Activated naive CD4-positive, alpha-beta T cell treated with anti-CD3 and anti-CD28 coated beads, Interleukin-2, amount 50 U/mL, for 72 hours (primary cell): ENCODE data around the gene PPP1R12C. TPM values are rescaled to one million over a fixed set of nuclear protein-coding genes. Genes with fewer than 3 reads are reported as not detected.
"Not testable (repeated sequence)": the region's sequence is repeated elsewhere in the genome, so short reads cannot be mapped to it uniquely, and the experiment has no call there.

ENCODE experiments used
- ATAC-seq, 2 donors: fragments of 150-1000 bp; cut with Tn5 transposase; 2 replicates each; pipeline ENCODE4 v1.10.0; 2021; ENCODE audit warnings: mild to moderate bottlenecking in 2 of 2, moderate library complexity in 2 of 2
- DNase-seq, 2 donors: peaks; one replicate each; pipeline ENCODE4 v3.0.0; 2021 to 2022; ENCODE audit warnings: low spot score in 2 of 2
- H3K27ac Mint-ChIP-seq, 2 donors: one replicate each; pipeline ENCODE4 v1.8.0; 2022; ENCODE audit warnings: mild to moderate bottlenecking in 2 of 2, mixed read lengths in 2 of 2
- H3K36me3 Mint-ChIP-seq, 2 donors: one replicate each; pipeline ENCODE4 v1.8.0; 2022; ENCODE audit warnings: mixed read lengths in 2 of 2
- H3K9me3 Mint-ChIP-seq, 2 donors: one replicate each; pipeline ENCODE4 v1.8.0; 2022; ENCODE audit warnings: mixed read lengths in 2 of 2
- total RNA-seq, 2 donors: library from RNA; stranded (reverse); gene quantifications; one replicate each; pipeline ENCODE4 v1.2.3, GENCODE V29; 2022

The PPP1R12C gene
- total RNA-seq, 2 donors from 2014 or later = 52.7 to 76.5 TPM

DNA sequence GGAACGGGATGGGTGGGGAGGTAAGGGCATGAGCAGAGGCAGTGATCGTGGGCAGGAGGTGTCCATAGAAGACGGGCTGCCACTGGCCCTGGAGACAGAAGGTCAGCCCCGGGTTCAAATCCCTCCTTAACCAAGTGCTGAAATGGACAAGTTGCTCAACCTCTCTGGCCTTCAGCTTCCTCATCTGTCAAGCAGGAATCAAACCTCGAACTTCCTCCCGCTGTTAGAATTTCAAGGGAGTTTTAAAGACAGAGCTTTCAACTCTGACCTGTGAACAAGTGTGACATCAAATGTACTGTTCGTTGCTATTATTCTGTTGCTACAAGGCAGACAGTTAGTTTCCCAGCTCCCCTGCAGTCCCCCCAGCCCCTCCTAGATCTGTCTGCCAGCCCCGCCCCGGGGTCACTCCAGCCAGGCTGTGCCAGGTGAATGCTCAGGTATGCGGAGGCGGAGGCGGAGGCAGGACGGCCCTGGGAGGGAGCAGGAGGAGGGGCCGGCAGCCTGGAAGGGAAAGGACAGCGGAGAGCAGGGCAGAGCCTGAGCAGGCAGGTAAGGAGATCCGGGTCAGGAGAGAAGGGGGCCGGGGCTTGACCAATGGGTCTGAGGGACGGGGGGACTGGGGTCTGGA, 42.0 kb downstream of the PPP1R12C start, which contains the start of gene EPS8L1:
TSS of gene EPS8L1 (plus strand) at position 499 of the 628 bp plus-strand sequence. CDS start 576 bp downstream, outside the sequence.
- no peak within 1 kb of the TSS for H3K27ac Mint-ChIP-seq
- peaks cover 2 to 6% of the 10 kb centered on the region in 2 donors for H3K36me3 Mint-ChIP-seq
- peaks cover 3 to 7% of the 10 kb centered on the region in 2 donors for H3K9me3 Mint-ChIP-seq
- DNase-seq = no peak
- no peak for ATAC-seq

DNA sequence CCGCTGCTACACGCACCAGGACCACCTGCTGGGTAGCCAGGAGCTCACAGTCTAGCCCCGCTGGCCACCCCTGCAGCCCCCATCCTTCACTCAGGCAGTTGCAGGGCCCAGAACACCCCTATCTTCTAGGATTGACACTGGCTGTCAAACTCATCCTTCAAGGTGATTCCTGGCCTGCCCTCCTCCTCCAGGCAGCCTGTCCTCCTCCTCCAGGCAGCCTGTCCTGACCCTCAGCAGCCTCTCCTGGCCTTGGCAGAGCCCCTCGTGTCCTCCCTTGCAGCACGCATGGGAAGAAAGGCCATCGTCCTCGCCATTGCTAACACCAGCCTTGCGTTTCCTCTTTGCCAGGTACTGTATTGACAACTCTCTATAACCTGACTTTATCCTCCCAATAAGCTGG, 45.5 kb downstream of the PPP1R12C start:
- H3K27ac Mint-ChIP-seq = no peak overlapping the region
- H3K9me3 Mint-ChIP-seq = peaks cover 0 to 3% of the 10 kb centered on the region in 2 donors
- DNase-seq (no peak), ATAC-seq (no peak)
- H3K36me3 Mint-ChIP-seq = peaks cover 0 to 8% of the 10 kb centered on the region in 2 donors

DNA sequence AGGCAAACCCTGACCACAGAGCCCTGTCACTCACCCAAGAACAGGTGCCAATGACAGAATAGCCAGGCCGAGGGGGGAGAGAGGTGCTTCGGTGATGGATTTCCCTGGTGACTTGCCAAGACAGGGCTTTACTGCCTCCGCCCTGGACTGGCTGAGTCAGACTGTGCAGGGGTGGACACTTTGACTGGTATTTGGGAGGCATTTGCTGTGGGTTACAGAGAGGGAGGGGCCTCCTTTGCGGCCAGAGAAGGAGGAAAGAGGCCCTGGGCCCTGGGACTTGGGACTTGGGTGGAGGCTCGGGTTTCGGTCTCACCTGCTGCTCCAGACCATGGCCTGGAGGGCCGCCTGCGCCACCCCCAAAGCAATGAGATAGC, 46.3 kb downstream of the PPP1R12C start:
- ATAC-seq = peak in 1 of 2 donors; percentile 91
- Mint-ChIP-seq H3K36me3 (peaks cover 0 to 8% of the 10 kb centered on the region in 2 donors), H3K27ac (no peak overlapping the region), H3K9me3 (peaks cover 0 to 3% of the 10 kb centered on the region in 2 donors)
- no peak for DNase-seq

DNA sequence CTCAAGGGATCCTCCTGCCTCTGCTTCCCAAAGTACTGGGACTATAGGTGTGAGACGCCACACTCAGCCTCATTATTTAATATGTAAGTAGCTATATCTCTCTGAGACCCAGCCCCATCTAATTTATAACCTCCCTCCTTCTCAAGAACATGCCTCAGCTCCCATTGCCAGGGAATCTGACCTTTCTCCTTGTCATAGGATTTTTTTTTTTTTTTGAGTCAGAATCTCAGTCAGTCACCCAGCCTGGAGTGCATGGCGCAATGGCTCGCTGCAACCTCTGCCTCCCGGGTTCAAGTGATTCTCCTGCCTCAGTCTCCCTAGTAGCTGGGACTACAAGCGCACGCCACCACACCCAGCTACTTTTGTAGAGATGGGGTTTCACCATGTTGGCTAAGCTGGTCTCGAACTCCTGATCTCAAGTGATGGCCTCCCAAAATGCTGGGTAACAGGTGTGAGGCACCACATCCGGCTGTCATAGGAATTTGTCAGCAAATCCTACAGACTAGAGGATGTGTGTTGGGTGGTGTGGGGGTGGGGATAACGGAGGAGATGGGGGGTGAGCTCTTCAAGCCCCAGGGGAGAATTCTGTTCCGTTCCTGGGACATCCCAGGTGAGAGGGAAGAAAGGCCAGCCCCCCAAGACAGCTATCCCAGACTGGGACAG, 46.8 kb downstream of the PPP1R12C start:
- DNase-seq (no peak), ATAC-seq (peak in 1 of 2 donors; percentile 23)
- Mint-ChIP-seq H3K9me3 (peaks cover 0 to 3% of the 10 kb centered on the region in 2 donors), H3K36me3 (peaks cover 0 to 8% of the 10 kb centered on the region in 2 donors), H3K27ac (no peak overlapping the region)

DNA sequence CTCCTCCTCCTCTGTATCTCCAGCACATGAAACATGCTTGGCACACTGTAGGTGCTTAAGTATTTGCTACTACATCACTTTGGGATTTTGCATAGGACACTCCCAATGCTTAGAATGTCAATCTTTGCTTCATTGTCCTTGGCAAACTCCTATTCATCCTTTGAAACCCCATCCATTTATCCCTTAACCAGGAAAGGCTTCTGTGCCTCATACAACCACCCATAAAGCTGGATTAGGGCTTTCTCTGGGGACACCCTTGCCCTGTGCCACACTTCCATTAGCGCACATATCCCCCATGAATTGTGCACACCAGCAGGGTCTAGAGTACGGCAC, 47.6 kb downstream of the PPP1R12C start:
- ATAC-seq = no peak
- peaks cover 0 to 3% of the 10 kb centered on the region in 2 donors for H3K9me3 Mint-ChIP-seq
- no peak for DNase-seq
- H3K27ac Mint-ChIP-seq = no peak overlapping the region
- H3K36me3 Mint-ChIP-seq = peaks cover 0 to 8% of the 10 kb centered on the region in 2 donors

DNA sequence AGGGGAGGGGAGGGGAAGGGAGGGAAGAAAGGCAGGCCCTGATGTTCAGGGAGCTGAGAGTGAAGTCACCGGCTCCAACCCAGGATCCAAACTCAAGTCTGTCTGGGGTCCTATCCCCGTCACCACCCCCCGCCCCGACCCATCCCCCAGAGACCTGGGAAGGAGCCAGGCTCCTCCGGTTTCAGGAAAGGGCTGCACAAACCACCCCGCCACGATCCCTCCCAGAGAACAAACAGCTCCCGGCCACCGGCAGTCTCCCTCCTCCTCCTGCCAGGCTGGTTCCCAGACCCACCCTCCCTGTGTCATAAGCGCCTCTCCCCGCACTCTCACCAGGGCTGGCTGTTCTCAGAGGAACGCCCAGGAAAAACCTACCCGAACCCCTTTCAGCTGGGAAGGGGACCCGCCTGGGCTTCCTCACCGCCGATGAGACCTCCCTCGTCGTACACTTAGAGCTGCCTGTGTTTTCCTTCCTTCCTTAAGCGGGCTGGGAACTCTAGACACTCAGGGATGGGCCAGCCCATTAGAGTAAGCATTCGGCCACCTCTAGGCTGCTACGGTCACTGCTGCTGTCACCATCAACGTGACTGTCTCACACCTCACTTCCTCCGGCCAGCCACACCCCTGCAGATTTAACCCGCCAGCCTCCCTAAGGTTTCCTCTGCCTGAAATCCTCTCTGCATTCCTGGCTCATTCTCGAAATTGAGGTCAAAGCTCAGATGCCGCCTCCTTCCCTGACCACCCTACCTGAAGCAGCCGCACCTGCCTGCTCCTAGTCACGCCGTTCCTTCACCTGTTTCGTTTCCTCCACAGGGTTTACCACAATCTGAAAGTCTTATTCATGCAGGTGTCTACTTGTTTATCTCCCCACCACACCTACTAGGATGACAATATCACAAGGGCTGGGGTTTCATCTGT, 48.2 kb downstream of the PPP1R12C start:
- peak in 1 of 2 donors; percentile 69 for ATAC-seq
- peaks cover 0 to 3% of the 10 kb centered on the region in 2 donors for H3K9me3 Mint-ChIP-seq
- no peak overlapping the region for H3K27ac Mint-ChIP-seq

DNA sequence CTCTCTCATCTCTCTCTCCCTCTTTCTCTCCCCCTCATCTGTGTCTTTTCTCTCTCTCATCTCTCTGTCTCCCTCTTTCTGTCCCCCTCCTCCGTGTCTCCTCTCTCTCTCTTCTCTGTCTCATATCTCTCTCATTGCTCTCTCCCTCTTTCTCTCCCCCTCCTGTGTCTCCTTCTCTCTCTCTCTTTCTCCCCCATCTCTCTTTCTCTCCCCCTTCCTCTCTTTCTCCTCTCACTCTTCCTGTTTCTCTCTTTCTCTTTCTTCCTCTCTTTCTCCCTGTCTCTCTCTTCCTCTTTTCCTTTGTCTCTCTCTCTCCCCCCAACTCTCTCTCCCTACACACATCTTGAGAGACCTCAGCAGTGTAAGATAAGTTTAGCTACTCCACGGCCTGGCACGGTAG, 49.6 kb downstream of the PPP1R12C start:
- Mint-ChIP-seq H3K9me3 (no peaks in the 10 kb centered on the region), H3K36me3 (peaks cover 0 to 8% of the 10 kb centered on the region in 2 donors), H3K27ac (no peak overlapping the region)
- DNase-seq (no peak), ATAC-seq (no peak)

More for the DNA sequence above, 48.2 kb downstream of the PPP1R12C start:
- H3K36me3 Mint-ChIP-seq = peaks cover 0 to 8% of the 10 kb centered on the region in 2 donors
- DNase-seq = no peak

DNA sequence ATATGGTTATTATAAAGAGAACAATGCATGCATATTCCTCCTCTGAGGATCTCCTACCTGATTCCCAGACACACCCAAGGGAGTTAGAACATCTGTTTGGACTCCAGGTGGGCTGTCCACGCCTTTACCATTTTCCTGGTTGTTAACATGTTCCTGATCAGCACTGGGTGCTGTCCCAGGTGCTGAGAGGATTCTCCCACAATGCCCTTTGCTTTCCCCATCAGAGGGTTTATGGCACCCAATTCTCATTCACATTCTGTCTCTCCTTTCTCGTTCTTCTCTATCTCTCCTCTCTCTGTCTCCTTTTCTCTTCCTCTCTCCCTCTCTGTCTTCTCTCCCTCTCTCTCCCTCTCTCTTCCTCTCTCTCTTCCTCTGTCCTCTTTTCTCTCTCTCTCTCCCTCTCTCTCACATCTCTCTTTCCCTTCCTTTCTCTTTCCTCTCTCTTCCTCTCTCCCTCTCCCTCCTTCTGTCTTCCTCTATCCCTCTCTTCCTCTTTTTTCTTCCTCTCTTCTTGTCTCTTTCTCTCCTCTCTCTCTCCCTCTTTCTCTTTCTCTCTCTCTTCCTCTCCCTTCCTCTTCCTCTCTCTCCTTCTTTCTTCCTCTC, 51.2 kb downstream of the PPP1R12C start:
- Mint-ChIP-seq H3K27ac (no peak overlapping the region), H3K9me3 (no peaks in the 10 kb centered on the region), H3K36me3 (peaks cover 0 to 8% of the 10 kb centered on the region in 2 donors)
- ATAC-seq (no peak), DNase-seq (no peak)

DNA sequence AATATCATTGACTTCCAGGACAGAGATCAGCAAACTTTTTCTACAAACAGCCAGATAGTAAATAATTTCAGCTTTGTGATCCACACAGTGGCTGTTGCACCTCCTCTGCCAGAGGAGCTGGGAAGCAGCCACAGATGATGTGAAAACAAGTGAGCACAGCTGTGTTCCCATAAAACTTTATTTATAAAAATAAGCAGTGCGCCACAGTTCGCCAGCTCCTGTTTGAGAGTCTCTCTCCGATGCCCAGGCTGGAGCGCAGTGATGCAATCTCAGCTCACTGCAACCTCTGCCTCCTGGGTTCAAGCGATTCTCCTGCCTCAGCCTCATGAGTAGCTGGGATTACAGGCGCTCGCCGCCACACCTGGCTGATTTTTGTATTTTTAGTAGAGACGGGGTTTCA, 51.9 kb downstream of the PPP1R12C start:
- H3K36me3 Mint-ChIP-seq, H3K9me3 Mint-ChIP-seq, ATAC-seq, DNase-seq, H3K27ac Mint-ChIP-seq: not testable (repeated sequence)

DNA sequence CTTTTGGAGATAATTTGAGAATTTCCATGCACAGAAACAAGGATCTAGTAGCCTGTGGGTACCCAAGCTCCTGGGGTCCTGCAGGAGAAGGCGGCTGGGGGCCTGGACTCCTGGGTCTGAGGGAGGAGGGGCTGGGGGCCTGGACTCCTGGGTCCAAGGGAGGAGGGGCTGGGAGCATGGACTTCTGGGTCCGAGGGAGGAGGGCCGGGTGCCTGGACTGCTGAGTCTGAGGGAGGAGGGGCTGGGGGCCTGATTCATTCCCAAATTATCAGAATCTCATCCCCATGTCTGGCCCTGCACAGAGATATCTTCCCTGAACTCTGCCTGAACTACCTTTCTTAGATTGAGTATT, 54.0 kb downstream of the PPP1R12C start:
- DNase-seq (no peak), ATAC-seq (no peak)
- peaks cover 6 to 12% of the 10 kb centered on the region in 2 donors for H3K36me3 Mint-ChIP-seq
- peak overlapping the region in 1 of 2 donors; percentile 78 for H3K27ac Mint-ChIP-seq
- no peaks in the 10 kb centered on the region for H3K9me3 Mint-ChIP-seq

DNA sequence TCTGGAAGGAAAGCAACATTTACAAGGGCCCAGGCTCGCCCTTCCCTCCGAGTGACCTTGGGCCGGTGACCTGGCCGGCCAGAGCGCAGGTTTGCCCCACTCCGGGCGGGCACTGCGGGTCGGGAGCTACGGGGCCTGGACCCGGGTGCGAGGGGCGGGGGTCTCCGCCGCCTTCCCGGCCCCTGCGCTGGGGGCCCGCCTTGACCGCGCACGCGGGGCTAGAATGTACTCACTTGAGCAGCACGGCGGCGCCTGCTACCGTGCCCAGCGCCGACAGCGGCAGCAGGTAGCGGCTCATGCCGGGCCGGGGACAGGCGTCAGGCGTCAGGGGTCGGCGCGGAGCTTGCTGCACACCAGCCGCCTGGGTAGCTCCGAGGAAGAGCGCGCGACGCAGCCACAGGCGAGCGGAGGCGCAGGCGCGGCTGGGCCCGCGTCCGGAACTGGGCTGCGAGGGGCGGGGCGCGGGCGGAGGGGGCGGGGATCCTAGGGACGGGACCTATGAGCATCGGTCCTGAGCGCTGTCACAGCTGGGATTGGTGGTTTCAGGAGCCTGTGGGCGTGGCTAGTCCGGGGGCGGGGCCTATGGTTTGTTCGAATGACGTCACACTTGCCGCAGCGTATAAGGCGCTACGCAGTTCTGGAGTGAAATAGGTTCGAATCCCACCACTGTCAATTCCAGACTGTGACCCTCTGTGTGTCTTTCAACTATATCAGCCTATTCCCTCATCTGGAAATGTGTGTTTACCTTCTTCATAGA, 54.5 kb downstream of the PPP1R12C start, which contains the start of gene RDH13:
TSS of gene RDH13 (minus strand) at position 414 of the 757 bp plus-strand sequence. CDS start at position 298, 116 bp downstream.
- no peaks in the 10 kb centered on the region for H3K9me3 Mint-ChIP-seq
- peaks cover 8 to 17% of the 10 kb centered on the region in 2 donors for H3K36me3 Mint-ChIP-seq
- ATAC-seq (peak; percentile 100), DNase-seq (peak; percentile 93 to 99)
- H3K27ac Mint-ChIP-seq = peak within 1 kb of the TSS; percentile 78 to 95

DNA sequence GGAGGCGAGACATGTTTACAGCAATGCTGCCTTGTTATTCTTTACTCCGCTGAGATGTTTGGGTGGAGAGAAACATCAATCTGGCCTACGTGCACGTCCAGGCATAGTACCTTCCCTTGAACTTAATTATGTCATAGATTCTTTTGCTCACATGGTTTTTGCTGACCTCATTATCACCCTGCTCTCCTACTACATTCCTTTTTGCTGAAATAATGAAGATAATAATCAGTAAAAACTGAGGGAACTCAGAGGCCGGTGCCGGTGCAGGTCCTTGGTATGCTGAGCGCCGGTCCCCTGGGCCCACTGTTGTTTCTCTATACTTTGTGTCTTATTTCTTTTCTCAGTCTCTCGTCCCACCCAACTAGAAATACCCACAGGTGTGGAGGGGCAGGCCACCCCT, 57.1 kb downstream of the PPP1R12C start:
- H3K9me3 Mint-ChIP-seq, DNase-seq, ATAC-seq, H3K27ac Mint-ChIP-seq: not testable (repeated sequence)
- peaks cover 14 to 25% of the 10 kb centered on the region in 2 donors for H3K36me3 Mint-ChIP-seq

DNA sequence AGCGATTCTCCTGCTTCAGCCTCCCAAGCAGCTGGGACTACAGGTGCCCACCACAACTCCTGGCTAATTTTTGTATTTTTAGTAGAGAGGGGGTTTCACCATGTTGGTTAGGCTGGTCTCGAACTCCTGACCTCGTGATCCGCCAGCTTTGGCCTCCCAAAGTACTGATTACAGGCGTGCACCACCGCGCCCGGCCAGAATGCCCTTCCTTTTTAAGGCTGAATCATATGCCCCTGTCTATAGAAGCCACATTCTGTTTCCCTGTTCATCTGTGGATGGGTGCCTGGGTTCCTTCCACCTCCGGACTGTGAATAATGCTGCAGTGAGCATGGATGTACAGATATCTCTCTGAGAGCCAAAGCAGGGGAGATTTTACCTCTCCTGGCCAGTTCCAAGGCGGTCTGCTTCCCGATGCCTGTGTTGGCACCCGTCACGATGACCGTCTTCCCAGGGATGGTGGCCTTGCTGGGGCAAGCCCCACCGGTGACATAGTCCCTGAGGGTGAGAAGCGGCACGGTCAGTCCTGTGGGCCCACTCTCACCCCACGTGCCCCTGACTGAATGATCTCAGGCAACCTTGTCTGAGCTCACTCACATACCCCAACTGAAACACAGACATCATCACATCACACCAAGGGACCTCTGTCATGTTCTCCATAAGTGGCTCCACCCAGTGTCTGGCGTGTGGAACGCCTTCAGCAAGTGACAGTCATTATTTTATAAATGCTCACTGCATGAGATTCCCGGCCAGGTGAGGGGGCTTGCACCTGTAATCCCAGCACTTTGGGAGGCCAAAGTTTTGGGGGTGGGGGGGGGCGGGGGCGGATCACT, 58.4 kb downstream of the PPP1R12C start:
- Mint-ChIP-seq H3K27ac (peak overlapping the region in 1 of 2 donors; percentile 50), H3K9me3 (no peaks in the 10 kb centered on the region), H3K36me3 (peaks cover 14 to 25% of the 10 kb centered on the region in 2 donors)

DNA sequence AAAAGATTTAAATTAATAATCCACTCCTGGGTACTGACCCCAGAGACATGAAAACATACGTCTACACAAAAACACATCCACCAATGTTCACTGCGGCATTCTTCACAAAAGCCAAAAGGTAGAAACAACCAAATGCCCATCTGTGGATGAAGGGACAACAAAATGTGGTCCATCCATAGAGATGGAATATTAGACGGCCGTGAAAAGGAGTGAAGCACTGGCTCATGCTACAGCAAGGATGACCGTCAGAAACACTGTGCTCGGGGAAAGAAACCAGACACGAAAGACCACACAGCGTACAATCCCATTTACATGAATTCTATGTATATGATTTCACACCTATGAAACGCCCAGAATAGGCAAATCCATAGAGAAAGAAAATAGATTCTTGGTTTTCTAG, 60.6 kb downstream of the PPP1R12C start:
- ATAC-seq = no peak
- peak overlapping the region in 1 of 2 donors; percentile 9 for H3K27ac Mint-ChIP-seq
- H3K9me3 Mint-ChIP-seq = no peaks in the 10 kb centered on the region
- no peak for DNase-seq
- H3K36me3 Mint-ChIP-seq = peaks cover 14 to 32% of the 10 kb centered on the region in 2 donors

More for the DNA sequence above, 58.4 kb downstream of the PPP1R12C start:
- DNase-seq (no peak), ATAC-seq (no peak)

DNA sequence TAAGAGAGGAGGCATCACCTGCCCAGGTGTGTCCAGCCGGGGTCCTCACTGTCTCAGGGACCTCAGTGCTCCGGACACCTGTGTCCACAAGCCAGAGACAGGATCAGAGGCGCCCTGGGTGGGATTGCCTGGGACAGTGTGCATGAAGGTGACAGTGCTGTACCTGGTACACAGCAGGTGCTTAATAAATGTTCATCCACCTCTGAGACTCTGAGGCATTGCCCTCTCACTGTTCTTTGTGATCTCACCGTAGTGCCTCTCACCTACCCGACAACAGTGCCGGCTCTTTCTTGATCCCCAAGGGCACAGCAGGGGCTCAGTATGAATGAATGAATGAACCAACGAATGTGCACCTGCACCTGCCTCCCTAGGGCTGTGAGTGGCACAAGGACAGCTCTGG, 63.7 kb downstream of the PPP1R12C start:
- Mint-ChIP-seq H3K27ac (no peak overlapping the region), H3K9me3 (no peaks in the 10 kb centered on the region), H3K36me3 (peaks cover 11 to 22% of the 10 kb centered on the region in 2 donors)
- ATAC-seq = no peak
- DNase-seq = no peak
